ENCODE measurements around the gene EPO. TPM values are rescaled to one million over a fixed set of nuclear protein-coding genes. Genes with fewer than 3 reads are reported as not detected.

EPO gene
- total RNA-seq, 4 donors from 2014 or later = not detected

GRCh38 chr7:100676501-100677306 lies 43.6 kb upstream of the EPO start:
- H3K9me3 ChIP-seq = no peaks in the 10 kb centered on the region
- TF ChIP-seq, protein P1, sequence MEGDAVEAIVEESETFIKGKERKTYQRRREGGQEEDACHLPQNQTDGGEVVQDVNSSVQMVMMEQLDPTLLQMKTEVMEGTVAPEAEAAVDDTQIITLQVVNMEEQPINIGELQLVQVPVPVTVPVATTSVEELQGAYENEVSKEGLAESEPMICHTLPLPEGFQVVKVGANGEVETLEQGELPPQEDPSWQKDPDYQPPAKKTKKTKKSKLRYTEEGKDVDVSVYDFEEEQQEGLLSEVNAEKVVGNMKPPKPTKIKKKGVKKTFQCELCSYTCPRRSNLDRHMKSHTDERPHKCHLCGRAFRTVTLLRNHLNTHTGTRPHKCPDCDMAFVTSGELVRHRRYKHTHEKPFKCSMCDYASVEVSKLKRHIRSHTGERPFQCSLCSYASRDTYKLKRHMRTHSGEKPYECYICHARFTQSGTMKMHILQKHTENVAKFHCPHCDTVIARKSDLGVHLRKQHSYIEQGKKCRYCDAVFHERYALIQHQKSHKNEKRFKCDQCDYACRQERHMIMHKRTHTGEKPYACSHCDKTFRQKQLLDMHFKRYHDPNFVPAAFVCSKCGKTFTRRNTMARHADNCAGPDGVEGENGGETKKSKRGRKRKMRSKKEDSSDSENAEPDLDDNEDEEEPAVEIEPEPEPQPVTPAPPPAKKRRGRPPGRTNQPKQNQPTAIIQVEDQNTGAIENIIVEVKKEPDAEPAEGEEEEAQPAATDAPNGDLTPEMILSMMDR (IDR thresholded peaks at IDR 0.05) = no peak
- TF ChIP-seq EP300 (IDR thresholded peaks at IDR 0.05; ENCODE audit: low read depth) (no peak), POLR2AphosphoS5 (IDR thresholded peaks at IDR 0.05) (no peak), POLR2A (IDR thresholded peaks at IDR 0.05) (no peak)
- peak overlapping the region; percentile 94 to 100 (median 98) for H3K27ac ChIP-seq
- peaks cover 0 to 19% (median 9%) of the 10 kb centered on the region in 4 donors for H3K4me1 ChIP-seq
- peak overlapping the region in 2 of 4 donors; percentile 77 to 100 for H3K4me3 ChIP-seq
- 88% methylated on average over 23 of the region's 23 CpGs; no CpG with 5 or more reads in 1 of the 2 donors for WGBS, 2 donors (ENCODE audit: low coverage in 1 of 2)
- peak; percentile 15 for DNase-seq
- no peaks in the 10 kb centered on the region for H3K27me3 ChIP-seq
- in situ Hi-C loops (cut with MboI; ENCODE audit: low pct_ligation_motif_present in 1 of 4, low pct_unique_long_range_greater_than_20kb in 1 of 4, low sequenced_read_pairs in 3 of 4) (loop anchor here in 3 of 4 donors (10.0 to 25.0 kb wide), 3 partner anchors 89 to 214 kb away; partner anchors contain the start of genes FBXO24 (in 2 of the 3), LRCH4 (in 2 of the 3) and SPACDR (in 2 of the 3)), intact Hi-C loops (cut with DNase I; ENCODE audit: low total_unique reads) (no loop called here)
- peaks cover 0 to 24% (median 15%) of the 10 kb centered on the region in 4 donors for H3K36me3 ChIP-seq

DNA sequence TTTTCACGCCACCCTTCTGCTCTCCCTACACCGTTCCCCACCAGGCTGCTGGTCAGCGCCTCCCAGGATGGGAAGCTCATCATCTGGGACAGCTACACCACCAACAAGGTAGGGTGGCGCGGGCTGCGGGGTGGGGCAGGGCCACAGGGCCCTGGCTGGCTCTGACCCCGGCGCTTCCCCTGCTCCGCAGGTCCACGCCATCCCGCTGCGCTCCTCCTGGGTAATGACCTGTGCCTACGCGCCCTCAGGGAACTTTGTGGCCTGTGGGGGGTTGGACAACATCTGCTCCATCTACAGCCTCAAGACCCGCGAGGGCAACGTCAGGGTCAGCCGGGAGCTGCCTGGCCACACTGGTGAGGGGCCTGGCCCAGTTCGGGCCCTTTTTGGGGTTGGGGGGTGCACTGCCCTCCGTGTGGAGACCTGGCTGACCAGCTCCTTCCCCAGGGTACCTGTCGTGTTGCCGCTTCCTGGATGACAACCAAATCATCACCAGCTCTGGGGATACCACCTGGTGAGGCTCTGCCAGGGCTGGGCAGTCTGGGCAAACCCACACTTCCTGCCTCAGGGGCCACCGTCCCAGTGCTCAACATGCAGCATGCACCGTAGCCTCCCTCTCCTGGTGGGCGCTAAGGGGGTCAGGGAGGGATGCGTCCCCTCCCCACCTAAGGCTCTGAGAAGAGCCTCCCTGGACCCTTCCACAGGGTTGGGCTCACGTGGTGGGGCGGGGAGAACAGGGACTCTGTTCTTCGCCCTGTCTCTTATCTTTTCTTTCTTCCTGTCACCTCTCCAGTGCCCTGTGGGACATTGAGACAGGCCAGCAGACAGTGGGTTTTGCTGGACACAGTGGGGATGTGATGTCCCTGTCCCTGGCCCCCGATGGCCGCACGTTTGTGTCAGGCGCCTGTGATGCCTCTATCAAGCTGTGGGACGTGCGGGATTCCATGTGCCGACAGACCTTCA lies 42.7 kb upstream of the EPO start:
- in situ Hi-C loops (cut with MboI; ENCODE audit: low pct_ligation_motif_present in 1 of 4, low pct_unique_long_range_greater_than_20kb in 1 of 4, low sequenced_read_pairs in 3 of 4) = loop anchor here in 3 of 4 donors (10.0 to 25.0 kb wide), 3 partner anchors 90 to 215 kb away; partner anchors contain the start of genes FBXO24 (in 2 of the 3), LRCH4 (in 2 of the 3) and SPACDR (in 2 of the 3)

GRCh38 chr7:100678291-100678984 lies 41.8 kb upstream of the EPO start:
- Histone ChIP-seq H3K36me3 (peaks cover 0 to 36% (median 19%) of the 10 kb centered on the region in 4 donors), H3K27ac (peak overlapping the region in 1 of 4 donors; percentile 75)
- 80% methylated on average over 33 of the region's 35 CpGs; no CpG with 5 or more reads in 1 of the 2 donors for WGBS, 2 donors (ENCODE audit: low coverage in 1 of 2)

More for the DNA sequence above, 42.7 kb upstream of the EPO start:
- no peak overlapping the region for H3K4me3 ChIP-seq
- no peaks in the 10 kb centered on the region for H3K9me3 ChIP-seq
- H3K36me3 ChIP-seq = peaks cover 0 to 30% (median 15%) of the 10 kb centered on the region in 4 donors
- DNase-seq = peak; percentile 8
- WGBS, 2 donors (ENCODE audit: low coverage in 1 of 2) = 90 to 92% methylated on average over 2 to 32 of the region's 36 CpGs
- H3K27me3 ChIP-seq = no peaks in the 10 kb centered on the region
- intact Hi-C loops (cut with DNase I; ENCODE audit: low total_unique reads) = no loop called here
- no peak overlapping the region for H3K27ac ChIP-seq
- H3K4me1 ChIP-seq = peaks cover 0 to 19% (median 9%) of the 10 kb centered on the region in 4 donors
- TF ChIP-seq POLR2A (IDR thresholded peaks at IDR 0.05) (no peak), POLR2AphosphoS5 (IDR thresholded peaks at IDR 0.05) (no peak), EP300 (IDR thresholded peaks at IDR 0.05; ENCODE audit: low read depth) (no peak)
- TF ChIP-seq, protein P1 (IDR thresholded peaks at IDR 0.05) = no peak

More at GRCh38 chr7:100678291-100678984, 41.8 kb upstream of the EPO start:
- Histone ChIP-seq H3K4me3 (no peak overlapping the region), H3K4me1 (peaks cover 0 to 14% (median 9%) of the 10 kb centered on the region in 4 donors), H3K27me3 (no peaks in the 10 kb centered on the region), H3K9me3 (no peaks in the 10 kb centered on the region)
- TF ChIP-seq, protein P1 (IDR thresholded peaks at IDR 0.05) = no peak
- no peak for TF ChIP-seq POLR2AphosphoS5 (IDR thresholded peaks at IDR 0.05)
- no peak for TF ChIP-seq EP300 (IDR thresholded peaks at IDR 0.05; ENCODE audit: low read depth)
- no peak for TF ChIP-seq POLR2A (IDR thresholded peaks at IDR 0.05)
- peak; percentile 8 for DNase-seq
- in situ Hi-C loops (cut with MboI; ENCODE audit: low pct_ligation_motif_present in 1 of 4, low pct_unique_long_range_greater_than_20kb in 1 of 4, low sequenced_read_pairs in 3 of 4) = loop anchor here in 3 of 4 donors (10.0 to 25.0 kb wide), 3 partner anchors 91 to 216 kb away; partner anchors contain the start of genes FBXO24 (in 2 of the 3), LRCH4 (in 2 of the 3) and SPACDR (in 2 of the 3)
- intact Hi-C loops (cut with DNase I; ENCODE audit: low total_unique reads) = no loop called here

Measured in transverse colon (tissue), 4 donors.